LNCaP clone FGC (cell line): ENCODE data around the gene CSTPP1.
"Not testable (repeated sequence)": the region's sequence is repeated elsewhere in the genome, so short reads cannot be mapped to it uniquely, and the experiment has no call there.

Source experiments
- DNase-seq: peaks from one replicate; pipeline ENCODE4 v3.0.0-alpha.2; 2011; ENCODE audit warnings: low read depth
- H3K4me3 ChIP-seq: 2 replicates; pipeline ENCODE4 v1.5.1; 2011; ENCODE audit warnings: mild to moderate bottlenecking, low read depth, low read length, control low read depth
- TF ChIP-seq, protein P1 (sequence below): IDR thresholded peaks from 2 replicates; pipeline ENCODE4 v1.5.1; 2012; ENCODE audit warnings: mild to moderate bottlenecking; ENCODE audit not compliant: control insufficient read depth, insufficient read depth; ENCODE audit errors: extremely low read depth

Gene CSTPP1

DNA sequence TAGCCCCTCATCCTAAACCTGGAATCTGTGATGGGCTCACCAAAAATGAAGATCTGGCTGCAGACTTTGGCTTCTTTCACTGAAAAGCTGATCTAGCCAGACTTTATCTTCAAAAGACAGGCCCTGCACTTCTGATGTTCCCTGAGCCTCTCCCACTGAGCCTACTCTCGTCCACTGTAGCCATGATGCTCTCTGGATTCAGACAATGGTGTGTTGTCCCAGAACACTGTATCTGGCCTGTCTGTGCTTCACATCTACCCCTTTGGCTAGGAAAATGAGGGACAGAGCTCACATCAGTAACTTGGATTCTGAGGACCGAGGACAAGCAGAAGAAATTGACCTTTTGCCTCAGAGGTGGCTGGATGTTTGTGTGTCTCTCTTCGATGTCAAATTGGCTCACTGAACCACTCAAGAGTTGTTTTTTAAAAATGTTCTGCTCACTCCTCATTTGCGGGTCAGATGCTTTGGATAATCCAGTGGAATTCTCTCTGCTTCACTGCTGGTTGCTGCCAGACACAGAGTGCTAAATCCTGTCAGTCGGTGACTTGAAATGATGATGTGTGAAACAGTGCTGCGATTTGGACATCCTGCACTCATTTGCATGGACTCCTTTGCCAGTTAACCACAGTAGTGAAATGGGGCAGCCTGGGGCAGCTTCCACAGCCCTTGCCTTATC is 172.6 kb downstream of the CSTPP1 start:
- DNase-seq = no peak
- TF ChIP-seq, protein P1, sequence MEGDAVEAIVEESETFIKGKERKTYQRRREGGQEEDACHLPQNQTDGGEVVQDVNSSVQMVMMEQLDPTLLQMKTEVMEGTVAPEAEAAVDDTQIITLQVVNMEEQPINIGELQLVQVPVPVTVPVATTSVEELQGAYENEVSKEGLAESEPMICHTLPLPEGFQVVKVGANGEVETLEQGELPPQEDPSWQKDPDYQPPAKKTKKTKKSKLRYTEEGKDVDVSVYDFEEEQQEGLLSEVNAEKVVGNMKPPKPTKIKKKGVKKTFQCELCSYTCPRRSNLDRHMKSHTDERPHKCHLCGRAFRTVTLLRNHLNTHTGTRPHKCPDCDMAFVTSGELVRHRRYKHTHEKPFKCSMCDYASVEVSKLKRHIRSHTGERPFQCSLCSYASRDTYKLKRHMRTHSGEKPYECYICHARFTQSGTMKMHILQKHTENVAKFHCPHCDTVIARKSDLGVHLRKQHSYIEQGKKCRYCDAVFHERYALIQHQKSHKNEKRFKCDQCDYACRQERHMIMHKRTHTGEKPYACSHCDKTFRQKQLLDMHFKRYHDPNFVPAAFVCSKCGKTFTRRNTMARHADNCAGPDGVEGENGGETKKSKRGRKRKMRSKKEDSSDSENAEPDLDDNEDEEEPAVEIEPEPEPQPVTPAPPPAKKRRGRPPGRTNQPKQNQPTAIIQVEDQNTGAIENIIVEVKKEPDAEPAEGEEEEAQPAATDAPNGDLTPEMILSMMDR = no peak
- H3K4me3 ChIP-seq = no peak overlapping the region

DNA sequence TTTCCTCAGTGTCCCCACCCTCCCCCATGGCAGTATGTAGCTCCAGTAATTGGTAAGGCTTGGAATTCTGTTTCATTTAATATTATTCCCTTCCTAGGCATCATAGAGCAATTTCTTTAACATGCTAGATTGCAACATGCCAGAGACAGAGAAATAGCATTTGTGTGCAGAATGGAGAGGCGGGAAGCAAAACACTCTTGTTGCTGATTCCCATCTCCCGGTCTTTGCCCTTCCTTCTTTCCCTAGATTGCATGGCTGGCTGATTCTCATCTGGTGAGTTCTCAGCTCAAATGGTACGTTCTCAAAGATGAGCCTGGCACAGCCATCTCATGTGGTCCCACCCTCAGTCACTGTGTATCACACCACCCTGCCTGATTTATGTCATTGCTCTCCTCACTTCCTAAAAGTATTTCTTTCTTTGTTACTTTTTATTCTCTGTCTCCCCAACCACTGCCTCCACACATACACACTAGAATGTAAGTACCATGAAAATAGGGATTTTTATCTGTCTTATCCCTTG is 173.2 kb downstream of the CSTPP1 start:
- no peak for DNase-seq
- no peak overlapping the region for H3K4me3 ChIP-seq
- TF ChIP-seq, protein P1 = no peak

DNA sequence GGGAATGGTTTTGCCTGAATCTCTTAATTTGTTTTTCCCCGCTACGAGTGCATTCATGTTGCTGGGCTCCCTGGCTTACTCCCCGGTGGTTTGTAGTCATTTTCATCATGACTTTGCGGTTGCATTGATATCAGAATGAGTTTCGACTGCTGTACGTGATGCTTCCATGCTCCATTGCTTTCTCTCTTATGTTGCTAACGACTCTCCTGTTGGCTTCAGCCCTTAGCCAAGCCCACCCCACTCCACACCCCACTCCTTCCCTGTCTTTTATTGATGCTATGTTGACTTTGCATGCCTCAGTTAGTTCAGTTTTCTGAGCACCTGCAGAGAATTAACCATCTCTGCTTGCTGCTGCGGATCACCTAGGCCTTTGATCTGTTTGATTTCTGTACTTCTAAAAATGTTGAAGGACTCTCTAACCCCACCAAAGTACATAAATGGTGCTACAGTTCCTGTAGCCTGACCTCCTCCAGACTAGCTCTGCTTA is 174.8 kb downstream of the CSTPP1 start:
- H3K4me3 ChIP-seq = no peak overlapping the region
- no peak for DNase-seq
- TF ChIP-seq, protein P1 = no peak

DNA sequence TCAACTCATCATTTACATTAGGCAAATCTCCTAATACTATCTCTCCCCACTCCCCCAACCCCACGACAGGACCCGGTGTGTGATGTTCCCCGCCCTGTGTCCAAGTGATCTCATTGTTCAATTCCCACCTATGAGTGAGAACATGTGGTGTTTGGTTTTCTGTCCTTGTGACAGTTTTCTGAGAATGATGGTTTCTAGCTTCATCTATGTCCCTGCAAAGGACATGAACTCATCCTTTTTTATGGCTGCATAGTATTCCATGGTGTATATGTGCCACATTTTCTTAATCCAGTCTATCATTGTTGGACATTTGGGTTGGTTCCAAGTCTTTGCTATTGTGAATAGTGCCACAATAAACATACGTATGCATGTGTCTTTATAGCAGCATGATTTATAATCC is 176.4 kb downstream of the CSTPP1 start:
- DNase-seq, H3K4me3 ChIP-seq: not testable (repeated sequence)

DNA sequence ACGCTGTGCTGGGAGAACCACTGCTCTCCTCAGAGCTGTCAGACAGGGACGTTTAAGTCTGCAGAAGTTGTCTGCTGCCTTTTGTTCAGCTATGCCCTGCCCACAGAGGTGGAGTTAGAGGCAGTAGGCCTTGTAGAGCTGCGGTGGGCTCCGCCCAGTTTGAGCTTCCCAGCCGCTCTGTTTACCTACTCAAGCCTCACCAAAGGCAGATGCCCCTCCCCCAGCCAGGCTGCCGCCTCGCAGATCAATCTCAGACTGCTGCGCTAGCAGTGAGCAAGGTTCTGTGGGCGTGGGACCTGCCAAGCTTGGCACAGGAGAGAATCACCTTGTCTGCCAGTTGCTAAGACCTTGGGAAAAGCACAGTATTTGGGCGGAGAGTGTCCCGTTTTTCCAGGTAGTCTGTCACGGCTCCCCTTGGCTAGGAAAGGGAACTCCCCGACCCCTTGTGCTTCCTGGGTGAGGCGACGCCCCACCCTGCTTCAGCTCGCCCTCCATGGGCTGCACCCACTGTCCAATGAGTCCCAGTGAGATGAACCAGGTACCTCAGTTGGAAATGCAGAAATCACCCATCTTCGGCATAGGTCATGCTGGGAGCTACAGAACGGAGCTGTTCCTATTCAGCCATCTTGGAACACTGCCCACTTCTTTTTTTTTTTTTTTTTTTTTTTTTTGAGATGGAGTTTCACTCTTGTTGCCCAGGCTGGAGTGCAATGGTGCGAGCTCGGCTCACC is 182.6 kb downstream of the CSTPP1 start:
- DNase-seq = peak; percentile 82
- peak overlapping the region; percentile 28 for H3K4me3 ChIP-seq

DNA sequence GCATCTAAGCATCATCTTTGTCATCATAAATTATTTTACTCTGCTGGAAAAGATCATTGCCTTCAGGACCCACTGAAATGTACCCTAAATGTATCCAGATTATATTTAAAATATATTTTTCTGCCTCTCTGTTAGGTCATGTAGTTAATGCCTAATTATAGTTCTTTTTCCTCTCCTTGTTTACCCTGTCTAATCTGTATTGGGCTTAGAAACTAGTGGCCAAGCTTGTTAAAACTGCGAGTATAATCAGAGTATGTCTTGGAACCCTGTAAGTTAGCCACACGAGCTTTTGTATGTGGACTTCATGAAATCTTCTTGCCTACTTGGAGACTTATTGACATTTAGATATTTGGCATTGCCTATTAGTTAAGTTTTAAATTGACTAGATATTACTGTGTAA is 184.5 kb downstream of the CSTPP1 start:
- no peak overlapping the region for H3K4me3 ChIP-seq
- DNase-seq = no peak
- TF ChIP-seq, protein P1 = no peak

DNA sequence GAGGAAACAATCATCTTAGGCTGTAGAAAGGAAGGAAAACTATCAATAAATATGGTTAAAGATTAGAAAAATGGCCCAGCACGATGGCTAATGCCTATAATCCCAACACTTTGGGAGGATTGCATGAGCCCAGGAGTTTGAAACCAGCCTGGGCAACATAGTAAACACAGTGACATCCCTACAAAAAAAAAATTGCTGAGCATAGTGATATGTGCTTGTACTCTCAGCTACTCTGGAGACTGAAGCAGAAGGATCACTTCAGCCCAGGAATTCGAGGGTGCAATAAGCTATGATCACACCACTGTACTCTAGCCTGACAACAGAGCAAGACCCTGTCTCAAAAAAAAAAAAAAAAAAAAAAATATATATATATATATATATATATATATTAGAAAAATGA is 185.2 kb downstream of the CSTPP1 start:
- DNase-seq = no peak
- no peak overlapping the region for H3K4me3 ChIP-seq
- TF ChIP-seq, protein P1 = no peak

DNA sequence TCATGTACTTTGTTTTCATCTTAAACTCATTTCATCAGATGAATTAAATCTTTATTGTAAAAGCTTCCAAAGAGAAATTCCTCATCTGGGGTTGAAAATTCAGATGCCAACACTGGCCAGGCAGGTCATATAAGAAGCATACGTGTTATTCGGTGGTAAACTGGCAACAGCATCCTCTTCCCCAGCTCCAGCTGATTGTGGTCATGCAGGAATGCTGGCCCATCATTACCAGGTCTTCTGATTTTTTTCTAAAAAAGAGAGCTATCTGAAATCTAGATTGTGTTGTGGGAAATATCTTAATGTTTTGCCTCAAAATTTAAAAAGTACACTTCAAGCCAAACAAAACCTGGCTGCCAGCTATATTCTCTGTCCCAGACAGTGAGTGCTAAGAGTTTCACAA is 186.5 kb downstream of the CSTPP1 start:
- no peak overlapping the region for H3K4me3 ChIP-seq
- TF ChIP-seq, protein P1 = no peak
- DNase-seq = no peak
